ENCODE data around the gene AGFG1.

GRCh38 chr2:227595797-227596196 is 123.8 kb downstream of the AGFG1 start:
- TF ChIP-seq SNAI2 (CRISPR knock-in tag; IDR thresholded peaks at IDR 0.05) (no peak), PATZ1 (CRISPR knock-in tag; IDR thresholded peaks at IDR 0.05; ENCODE audit: borderline replicate concordance) (no peak), CREB5 (CRISPR knock-in tag; IDR thresholded peaks at IDR 0.05; ENCODE audit: low read depth) (no peak)
